ENCODE results near the gene LMCD1.

- TF ChIP-seq POLR2AphosphoS5 (IDR thresholded peaks at IDR 0.05) (no peak), POLR2A (IDR thresholded peaks at IDR 0.05; ENCODE audit: low read depth) (no peak)
Observed at GRCh38 chr3:8503871-8504610, 2.4 kb downstream of the LMCD1 start.
